H9 (cell line): ENCODE measurements around the gene PROX1. TPM values are rescaled to one million over a fixed set of nuclear protein-coding genes. Genes with fewer than 3 reads are reported as not detected.

Experiments used
- DNase-seq: peaks from one replicate; pipeline ENCODE4 v3.0.0-alpha.2; 2017
- H2AFZ ChIP-seq: one replicate; pipeline ENCODE4 v1.6.1; 2013; ENCODE audit warnings: mild to moderate bottlenecking, low read length, control low read depth, moderate library complexity
- H2AK5ac ChIP-seq: 2 replicates; pipeline ENCODE4 v1.6.1; 2013; ENCODE audit warnings: low read length, control low read depth, mixed read lengths; ENCODE audit not compliant: insufficient read length
- H2BK120ac ChIP-seq: one replicate; pipeline ENCODE4 v1.6.1; 2013; ENCODE audit warnings: low read depth, mild to moderate bottlenecking, low read length, control low read depth, inconsistent platforms; ENCODE audit not compliant: poor library complexity, severe bottlenecking
- H2BK12ac ChIP-seq: 2 replicates; pipeline ENCODE4 v1.6.1; 2013; ENCODE audit warnings: low read length, control low read depth, mixed read lengths, low read depth; ENCODE audit not compliant: insufficient read length
- H2BK15ac ChIP-seq: 2 replicates; pipeline ENCODE4 v1.6.1; 2013; ENCODE audit warnings: low read depth, low read length, control low read depth
- H2BK20ac ChIP-seq: one replicate; pipeline ENCODE4 v1.6.1; 2013; ENCODE audit warnings: low read depth, mild to moderate bottlenecking, low read length, control low read depth, inconsistent platforms; ENCODE audit not compliant: poor library complexity, severe bottlenecking
- H2BK5ac ChIP-seq: 2 replicates; pipeline ENCODE4 v1.6.1; 2013; ENCODE audit warnings: low read length, control low read depth, mixed read lengths; ENCODE audit not compliant: insufficient read length
- H3K14ac ChIP-seq: 2 replicates; pipeline ENCODE4 v1.6.1; 2013; ENCODE audit warnings: low read length, control low read depth; ENCODE audit not compliant: insufficient read depth
- H3K18ac ChIP-seq: 2 replicates; pipeline ENCODE4 v1.6.1; 2013; ENCODE audit warnings: low read depth, mild to moderate bottlenecking, mixed read lengths, low read length, control low read depth; ENCODE audit not compliant: insufficient read length
- H3K23ac ChIP-seq: 2 replicates; pipeline ENCODE4 v1.6.1; 2013; ENCODE audit warnings: low read length, control low read depth, mixed read lengths, low read depth; ENCODE audit not compliant: insufficient read length
- H3K23me2 ChIP-seq: 2 replicates; pipeline ENCODE4 v1.6.1; 2013; ENCODE audit warnings: low read depth, mild to moderate bottlenecking, mixed read lengths, low read length, control low read depth; ENCODE audit not compliant: insufficient read length, poor library complexity, severe bottlenecking
- H3K27ac ChIP-seq: 2 replicates; pipeline ENCODE4 v1.5.1; 2013; ENCODE audit warnings: low read length, control low read depth, mixed read lengths, low read depth; ENCODE audit not compliant: insufficient read length
- H3K27me3 ChIP-seq: 2 replicates; pipeline ENCODE4 v1.6.1; 2013; ENCODE audit warnings: low read length, control low read depth, inconsistent platforms; ENCODE audit not compliant: insufficient read depth
- H3K4ac ChIP-seq: 2 replicates; pipeline ENCODE4 v1.6.1; 2013; ENCODE audit warnings: low read depth, mild to moderate bottlenecking, control low read depth, inconsistent platforms, low read length, moderate library complexity
- H3K4me1 ChIP-seq: 2 replicates; pipeline ENCODE4 v1.6.1; 2013; ENCODE audit warnings: low read length, control low read depth, inconsistent platforms; ENCODE audit not compliant: insufficient read depth
- H3K4me2 ChIP-seq: 2 replicates; pipeline ENCODE4 v1.6.1; 2013; ENCODE audit warnings: low read length, control low read depth, mixed read lengths; ENCODE audit not compliant: insufficient read length, insufficient read depth
- H3K56ac ChIP-seq: 2 replicates; pipeline ENCODE4 v1.6.1; 2013; ENCODE audit warnings: low read depth, mild to moderate bottlenecking, mixed read lengths, low read length, control low read depth; ENCODE audit not compliant: insufficient read length
- H3K79me1 ChIP-seq: 2 replicates; pipeline ENCODE4 v1.6.1; 2013; ENCODE audit warnings: low read depth, mild to moderate bottlenecking, moderate library complexity, low read length, control low read depth, inconsistent platforms; ENCODE audit not compliant: insufficient read depth, poor library complexity, severe bottlenecking
- H3K79me2 ChIP-seq: 2 replicates; pipeline ENCODE4 v1.6.1; 2013; ENCODE audit warnings: low read length, control low read depth, inconsistent platforms; ENCODE audit not compliant: insufficient read depth
- H3K9ac ChIP-seq: 2 replicates; pipeline ENCODE4 v1.6.1; 2013; ENCODE audit warnings: low read length, control low read depth, mixed read lengths; ENCODE audit not compliant: insufficient read length; ENCODE audit errors: extremely low read depth
- H3K9me3 ChIP-seq: one replicate; pipeline ENCODE4 v1.6.1; 2013; ENCODE audit warnings: low read depth, low read length, inconsistent platforms; ENCODE audit not compliant: control insufficient read depth
- H3T11ph ChIP-seq: one replicate; pipeline ENCODE4 v1.6.1; 2013; ENCODE audit warnings: mild to moderate bottlenecking, low read length, control low read depth, inconsistent platforms
- H4K20me1 ChIP-seq: one replicate; pipeline ENCODE4 v1.6.1; 2013; ENCODE audit not compliant: control insufficient read depth, insufficient read length, insufficient read depth
- H4K5ac ChIP-seq: 2 replicates; pipeline ENCODE4 v1.6.1; 2013; ENCODE audit warnings: low read depth, mild to moderate bottlenecking, mixed read lengths, low read length, control low read depth; ENCODE audit not compliant: insufficient read length
- H4K8ac ChIP-seq: replicated peaks from 2 replicates; pipeline ENCODE4 v1.6.1; 2013; ENCODE audit warnings: low read length, control low read depth, mixed read lengths, low read depth; ENCODE audit not compliant: insufficient read length
- H4K91ac ChIP-seq: 2 replicates; pipeline ENCODE4 v1.6.1; 2013; ENCODE audit warnings: low read depth, mild to moderate bottlenecking, moderate library complexity, mixed read lengths, low read length, control low read depth; ENCODE audit not compliant: insufficient read length
- H3K27ac Mint-ChIP-seq, 3 experiments: 2 replicates in 2 of 3; 3 replicates in 1 of 3; pipeline ENCODE4 v1.8.0; 2020 to 2021; ENCODE audit warnings: mixed read lengths in 3 of 3, mild to moderate bottlenecking in 1 of 3, moderate library complexity in 1 of 3
- H3K27me3 Mint-ChIP-seq: 2 replicates; pipeline ENCODE4 v1.8.0; 2021; ENCODE audit warnings: low read depth, mild to moderate bottlenecking, moderate library complexity, mixed read lengths
- H3K36me3 Mint-ChIP-seq, 3 experiments: 2 replicates in 2 of 3; 3 replicates in 1 of 3; pipeline ENCODE4 v1.8.0; 2020 to 2021; ENCODE audit warnings: low read depth in 3 of 3, mixed read lengths in 3 of 3; ENCODE audit not compliant: insufficient read depth in 1 of 3
- H3K4me1 Mint-ChIP-seq, 2 experiments: 2 replicates each; pipeline ENCODE4 v1.8.0; 2020; ENCODE audit warnings: mixed read lengths in 2 of 2
- H3K4me3 Mint-ChIP-seq, 2 experiments: 2 replicates in 1 of 2; 3 replicates in 1 of 2; pipeline ENCODE4 v1.8.0; 2020 to 2021; ENCODE audit warnings: mild to moderate bottlenecking in 2 of 2, mixed read lengths in 2 of 2, moderate library complexity in 1 of 2
- H3K9me3 Mint-ChIP-seq, 2 experiments: 2 replicates in 1 of 2; 3 replicates in 1 of 2; pipeline ENCODE4 v1.8.0; 2020; ENCODE audit warnings: mild to moderate bottlenecking in 2 of 2, mixed read lengths in 2 of 2, moderate library complexity in 1 of 2
- CTCF ChIP-seq: fragments of 200-600 bp; sonication (generic); conservative IDR thresholded peaks from 3 replicates; pipeline ENCODE4 v1.8.0; 2021; ENCODE audit warnings: antibody characterized with exemption, mild to moderate bottlenecking
- WGBS: extraction: QIAGEN DNeasy Blood & Tissue Kit; methylation state at CpG from one replicate; pipeline ENCODE4 v1.1.7; 2013; ENCODE audit warnings: missing lambda C conversion rate, low lambda C conversion rate, mixed read lengths; ENCODE audit not compliant: insufficient read length; ENCODE audit errors: extremely low coverage; 5-methylcytosine and 5-hydroxymethylcytosine counted together
- total RNA-seq: library from RNA; stranded (reverse); gene quantifications from 2 replicates; pipeline ENCODE4 v1.2.1, GENCODE V29; 2021

Gene PROX1
- total RNA-seq, 1 experiment from 2014 or later = 0.72 TPM

GRCh38 chr1:213976665-213977485, 10.9 kb upstream of the PROX1 start:
- H2AK5ac ChIP-seq = no peak overlapping the region
- DNase-seq = no peak
- no peaks in the 10 kb centered on the region for H3K36me3 Mint-ChIP-seq
- no peak overlapping the region for H2BK5ac ChIP-seq
- H3K14ac ChIP-seq = no peak overlapping the region
- no peak overlapping the region for H3K27ac Mint-ChIP-seq
- H2BK120ac ChIP-seq = no peak overlapping the region
- no peak overlapping the region for H2AFZ ChIP-seq
- no peak overlapping the region for H3T11ph ChIP-seq
- H3K4me1 ChIP-seq = no peaks in the 10 kb centered on the region; the same call in 1 of the 2 replicates
- no CpG with 5 or more reads among the region's 8 CpGs for WGBS
- no peak overlapping the region for H4K91ac ChIP-seq
- H2BK20ac ChIP-seq = no peak overlapping the region
- H3K27me3 Mint-ChIP-seq = peaks cover 71% of the 10 kb centered on the region
- H4K8ac ChIP-seq = no peak overlapping the region
- H3K9me3 ChIP-seq = no peaks in the 10 kb centered on the region
- no peak overlapping the region for H3K27ac ChIP-seq
- H3K4me3 Mint-ChIP-seq = peak overlapping the region in 1 of 2 experiments; percentile 16; a peak in 1 of 5 replicates
- no peaks in the 10 kb centered on the region; a peak in 1 of 5 replicates for H3K9me3 Mint-ChIP-seq
- H3K56ac ChIP-seq = no peak overlapping the region
- H3K4me1 Mint-ChIP-seq = peaks cover 30 to 48% of the 10 kb centered on the region in 2 experiments
- H3K27me3 ChIP-seq = peaks cover 44% of the 10 kb centered on the region
- no peak overlapping the region for H3K23ac ChIP-seq
- H3K4me2 ChIP-seq = no peak overlapping the region
- H3K18ac ChIP-seq = no peak overlapping the region
- H3K9ac ChIP-seq = no peak overlapping the region
- peaks cover 10% of the 10 kb centered on the region for H3K23me2 ChIP-seq
- H3K79me2 ChIP-seq = no peaks in the 10 kb centered on the region
- TF ChIP-seq CTCF = no peak
- no peaks in the 10 kb centered on the region for H4K20me1 ChIP-seq
- H2BK15ac ChIP-seq = no peak overlapping the region
- H3K4ac ChIP-seq = no peak overlapping the region
- H4K5ac ChIP-seq = no peak overlapping the region
- H3K79me1 ChIP-seq = no peaks in the 10 kb centered on the region
- H2BK12ac ChIP-seq = no peak overlapping the region
